GM19099 (cell line): ENCODE data around the gene DPY19L1.

Experiments used
- POLR2A ChIP-seq: IDR thresholded peaks from 3 replicates; pipeline ENCODE4 v1.6.1; 2011; ENCODE audit warnings: low read depth; ENCODE audit not compliant: insufficient read length; ENCODE audit errors: extremely low read depth

Gene DPY19L1

GRCh38 chr7:35037211-35037525 lies at the start of gene DPY19L1:
Gene DPY19L1, minus strand, starts transcription at chr7:35037485. Its CDS starts 91 bp downstream, at chr7:35037394.
- peak; percentile 47 for TF ChIP-seq POLR2A

- TF ChIP-seq POLR2A = no peak
Observed at GRCh38 chr7:35040906-35041305, 3.6 kb upstream of the DPY19L1 start.

GRCh38 chr7:35039343-35039742 lies 2.1 kb upstream of the DPY19L1 start:
- no peak for TF ChIP-seq POLR2A

GRCh38 chr7:35038354-35038753 lies 1.1 kb upstream of the DPY19L1 start:
- no peak for TF ChIP-seq POLR2A

GRCh38 chr7:35037526-35038341 lies 449 bp upstream of the DPY19L1 start:
- peak; percentile 66 for TF ChIP-seq POLR2A

- peak; percentile 16 for TF ChIP-seq POLR2A
Observed at GRCh38 chr7:35036361-35037171, 719 bp downstream of the DPY19L1 start.

GRCh38 chr7:35035511-35035961 lies 1.7 kb downstream of the DPY19L1 start:
- TF ChIP-seq POLR2A = no peak

- TF ChIP-seq POLR2A = no peak
Observed at GRCh38 chr7:35032166-35032565, 5.1 kb downstream of the DPY19L1 start.

- no peak for TF ChIP-seq POLR2A
Observed at GRCh38 chr7:35030848-35031247, 6.4 kb downstream of the DPY19L1 start.

- TF ChIP-seq POLR2A = no peak
Observed at GRCh38 chr7:35029311-35029710, 8.0 kb downstream of the DPY19L1 start.

- TF ChIP-seq POLR2A = no peak
Observed at GRCh38 chr7:35026150-35026549, 11.1 kb downstream of the DPY19L1 start.

GRCh38 chr7:35025369-35025870 lies 11.9 kb downstream of the DPY19L1 start:
- no peak for TF ChIP-seq POLR2A

- no peak for TF ChIP-seq POLR2A
Observed at GRCh38 chr7:35024298-35024697, 13.0 kb downstream of the DPY19L1 start.

GRCh38 chr7:35022725-35023124 lies 14.6 kb downstream of the DPY19L1 start:
- no peak for TF ChIP-seq POLR2A

- no peak for TF ChIP-seq POLR2A
Observed at GRCh38 chr7:35021445-35021844, 15.8 kb downstream of the DPY19L1 start.

GRCh38 chr7:35019801-35020200 lies 17.5 kb downstream of the DPY19L1 start:
- TF ChIP-seq POLR2A = no peak

GRCh38 chr7:35019179-35019729 lies 18.0 kb downstream of the DPY19L1 start:
- TF ChIP-seq POLR2A = no peak
